DND-41 (cell line): ENCODE data around the gene BRAP.

Source experiments
- CTCF ChIP-seq: IDR thresholded peaks from 2 replicates; pipeline ENCODE4 v1.5.1; 2012; ENCODE audit warnings: borderline replicate concordance, low read length, moderate library complexity, mild to moderate bottlenecking; ENCODE audit not compliant: poor library complexity, severe bottlenecking; ENCODE audit errors: extremely low read depth
- EZH2 ChIP-seq: IDR thresholded peaks from 3 replicates; pipeline ENCODE4 v1.6.1; 2012; ENCODE audit warnings: borderline replicate concordance, low read depth, mild to moderate bottlenecking, moderate library complexity, low read length, inconsistent platforms; ENCODE audit not compliant: severe bottlenecking

GRCh38 chr12:111693818-111694217 is 8.1 kb upstream of the BRAP start:
- TF ChIP-seq CTCF = no peak
- TF ChIP-seq EZH2 = no peak
